Keratinocyte (primary cell): ENCODE data around the gene KLHL5.

Experiments
- CTCF ChIP-seq, 3 experiments: IDR thresholded peaks in 1 of 3; conservative IDR thresholded peaks in 1 of 3; optimal IDR thresholded peaks in 1 of 3; 2 replicates in 2 of 3; 3 replicates in 1 of 3; pipeline versions ENCODE3 to v1.5.1; 2011; ENCODE audit warnings: low read length in 3 of 3, mild to moderate bottlenecking in 3 of 3, moderate library complexity in 2 of 3, control low read depth in 1 of 3, inconsistent platforms in 1 of 3; ENCODE audit not compliant: insufficient read depth in 2 of 3; ENCODE audit errors: extremely low read depth in 1 of 3
- EZH2 ChIP-seq: IDR thresholded peaks from one replicate; pipeline ENCODE4 v1.6.1; 2012; ENCODE audit warnings: inconsistent platforms, mild to moderate bottlenecking, low read length, moderate library complexity

- TF ChIP-seq CTCF (optimal IDR thresholded peaks at IDR 0.05 in 1 of 3, IDR thresholded peaks at IDR 0.05 in 1 of 3, conservative IDR thresholded peaks at IDR 0.05 in 1 of 3; ENCODE audit: extremely low read depth in 1 of 3, insufficient read depth in 2 of 3, low read length in 3 of 3) (no peak), EZH2 (no peak)
These were observed 18.1 kb upstream of the KLHL5 start for GRCh38 chr4:39043861-39044363.
